GM19023 (cell line): Measurements from ENCODE around the gene AXIN1.

Experiments
- ATAC-seq: cut with Tn5 transposase; IDR thresholded peaks from one replicate; pipeline ENCODE4 v1.9.1; 2021; ENCODE audit warnings: mild to moderate bottlenecking, moderate library complexity; ENCODE audit not compliant: unreplicated experiment

The AXIN1 gene

DNA sequence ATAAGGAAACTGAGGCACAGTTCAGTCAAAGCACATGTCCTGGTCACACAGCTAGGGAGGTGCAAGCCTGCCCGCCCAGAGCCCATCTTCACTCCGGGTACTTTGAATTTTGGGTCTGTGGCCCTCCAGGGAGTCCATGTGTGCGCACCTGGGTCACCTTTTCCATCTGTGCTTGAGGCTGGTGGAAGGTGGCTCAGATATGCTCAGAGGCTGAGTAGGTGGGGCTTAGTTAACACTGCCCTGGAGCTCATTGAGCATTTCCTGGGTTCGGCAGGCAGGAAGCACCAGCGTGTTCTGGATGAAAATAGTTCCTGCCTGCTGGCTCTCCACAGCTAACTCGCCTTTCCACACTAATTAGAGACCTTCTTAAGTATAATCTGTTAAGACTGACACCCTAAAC is 98.7 kb downstream of the AXIN1 start:
- no peak for ATAC-seq

DNA sequence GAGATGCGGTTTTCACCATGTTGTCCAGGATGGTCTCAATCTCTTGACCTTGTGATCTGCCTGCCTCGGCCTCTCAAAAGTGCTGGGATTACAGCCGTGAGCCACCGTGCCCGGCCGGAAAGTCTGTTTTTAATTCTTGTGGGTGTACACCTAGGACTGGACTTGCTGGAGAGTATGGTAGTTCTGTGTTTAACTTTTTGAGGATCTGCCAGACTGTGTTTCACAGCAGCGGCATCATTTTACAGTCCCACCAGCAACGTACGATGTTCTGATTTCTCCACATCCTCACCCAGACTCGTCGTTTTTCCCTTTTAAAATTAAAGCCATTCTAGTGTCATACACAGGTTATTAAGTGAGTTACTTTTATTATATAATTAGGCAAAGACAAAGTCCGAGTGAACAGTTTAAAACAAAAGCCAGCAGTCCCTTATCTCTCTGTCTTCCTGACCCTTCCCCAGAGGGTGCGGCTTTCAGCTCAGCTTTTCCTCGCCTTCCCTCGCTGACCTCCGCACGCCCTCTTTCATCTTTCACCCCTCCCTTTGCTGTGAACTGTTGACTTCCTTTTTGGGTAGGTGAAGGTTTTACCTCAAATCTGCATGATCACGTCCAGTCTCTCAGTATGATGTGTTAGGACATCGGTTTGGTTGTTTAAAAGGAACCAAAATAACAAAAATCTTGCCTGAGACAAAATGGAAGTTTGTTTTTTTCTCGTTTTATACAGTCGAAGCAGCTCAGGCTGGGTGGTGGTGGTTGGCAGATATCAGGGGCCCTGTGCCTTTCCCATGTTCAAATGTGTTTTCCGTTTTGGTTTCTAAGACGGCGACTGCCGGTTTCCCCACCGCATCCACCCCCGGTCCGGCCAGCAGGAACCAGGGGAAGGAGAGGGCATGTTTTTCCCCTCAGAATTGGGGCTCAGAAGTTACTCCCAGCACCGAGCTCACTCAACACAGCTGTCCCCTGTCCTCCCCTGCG is 99.9 kb downstream of the AXIN1 start:
- no peak for ATAC-seq

GRCh38 chr16:249431-249830 is 103.1 kb downstream of the AXIN1 start:
- ATAC-seq, result no peak

GRCh38 chr16:247027-247426 is 105.5 kb downstream of the AXIN1 start:
- ATAC-seq, result no peak

DNA sequence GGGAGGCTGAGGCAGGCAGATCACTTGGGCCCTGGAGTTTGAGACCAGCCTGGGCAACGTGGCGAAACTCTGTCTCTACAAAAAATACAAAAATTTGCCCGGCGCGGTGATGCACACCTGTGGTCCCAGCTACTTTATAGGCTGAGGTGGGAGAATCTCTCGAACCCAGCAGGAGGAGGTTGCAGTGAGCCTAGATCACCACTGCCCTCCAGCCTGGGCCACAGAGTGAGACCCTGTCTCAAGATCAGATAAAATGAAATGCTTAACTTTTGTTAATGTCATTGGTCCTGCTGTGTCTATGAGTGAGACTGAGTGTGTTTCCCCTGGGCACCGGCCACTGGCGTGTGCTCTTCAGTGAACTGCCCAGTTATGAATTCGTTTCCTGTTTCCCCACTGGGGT is 107.4 kb downstream of the AXIN1 start:
- no peak for ATAC-seq

DNA sequence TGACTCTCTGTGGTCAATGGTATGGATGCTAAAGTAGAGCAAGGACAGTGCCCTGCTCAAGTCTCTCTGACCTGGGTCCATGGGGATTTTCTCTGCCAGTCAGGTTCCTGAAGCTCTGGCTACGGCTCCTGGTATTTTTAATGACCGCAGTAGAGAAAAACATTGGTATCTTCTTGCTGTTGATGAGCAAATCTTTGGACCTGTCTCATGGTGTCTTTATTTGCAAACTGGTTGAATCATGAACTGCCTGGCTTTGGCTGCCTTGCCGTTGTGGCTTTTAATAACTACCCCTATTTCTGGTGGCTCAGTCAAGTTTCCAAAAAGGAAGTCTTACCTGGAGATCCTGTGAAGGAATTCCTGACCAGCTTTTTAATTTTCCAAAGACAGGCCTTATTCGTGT is 109.2 kb downstream of the AXIN1 start:
- ATAC-seq, result no peak

GRCh38 chr16:242281-242680 is 110.2 kb downstream of the AXIN1 start:
- no peak for ATAC-seq

DNA sequence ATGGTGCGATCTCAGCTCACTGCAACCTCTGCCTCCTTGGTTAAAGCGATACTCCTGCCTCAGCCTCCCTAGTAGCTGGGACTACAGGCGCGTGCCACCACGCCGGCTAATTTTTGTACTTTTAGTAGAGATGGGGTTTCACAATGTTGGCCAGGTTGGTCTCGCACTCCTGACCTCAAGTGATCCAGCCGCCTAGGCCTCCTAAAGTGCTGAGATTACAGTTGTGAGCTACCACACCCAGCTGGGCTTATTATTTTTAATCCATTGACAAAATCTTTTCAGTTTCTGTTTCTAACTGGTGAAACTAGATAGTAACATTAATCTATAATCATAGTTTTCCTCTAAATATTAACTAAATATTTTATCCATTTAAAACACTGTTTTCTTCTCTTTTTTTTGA is 112.0 kb downstream of the AXIN1 start:
- no peak for ATAC-seq

GRCh38 chr16:239948-240277 is 112.6 kb downstream of the AXIN1 start:
- ATAC-seq, result no peak
